T-helper 9 cell (primary cell): Measurements from ENCODE around the gene ZNF256.

Experiments used
- DNase-seq: peaks from one replicate; pipeline ENCODE4 v3.0.0-alpha.2; 2020
- total RNA-seq, 2 donors: gene quantifications; one replicate each; lab custom pipeline; 2026; lab: John Stamatoyannopoulos, UW

The ZNF256 gene
- total RNA-seq: 10.9 to 17.0 reads per million in 2 donors

- DNase-seq: peak; percentile 65
Observed at GRCh38 chr19:57947419-57948134, at the start of gene ZNF256. ZNF256 (minus strand) TSS chr19:57947706; CDS start chr19:57947474, 232 bp downstream.

- DNase-seq: no peak
Observed at GRCh38 chr19:57992841-57993240, 45.3 kb upstream of the ZNF256 start.

GRCh38 chr19:57978586-57979289 lies 31.2 kb upstream of the ZNF256 start:
- no peak for DNase-seq

- no peak for DNase-seq
Observed at GRCh38 chr19:57974434-57974833, 26.9 kb upstream of the ZNF256 start, which contains the start of gene C19orf18. C19orf18 (minus strand) TSS chr19:57974534; CDS start chr19:57974432, 102 bp downstream.

GRCh38 chr19:57964761-57965160 lies 17.3 kb upstream of the ZNF256 start:
- no peak for DNase-seq

- DNase-seq: no peak
Observed at GRCh38 chr19:57961785-57962184, 14.3 kb upstream of the ZNF256 start.

GRCh38 chr19:57954996-57955395 lies 7.5 kb upstream of the ZNF256 start:
- DNase-seq: no peak

GRCh38 chr19:57949702-57950101 lies 2.2 kb upstream of the ZNF256 start:
- DNase-seq: no peak

GRCh38 chr19:57949296-57949695 lies 1.8 kb upstream of the ZNF256 start:
- no peak for DNase-seq

GRCh38 chr19:57947088-57947418 lies 453 bp downstream of the ZNF256 start:
- no peak for DNase-seq

GRCh38 chr19:57946316-57946715 lies 1.2 kb downstream of the ZNF256 start:
- DNase-seq: no peak

- no peak for DNase-seq
Observed at GRCh38 chr19:57941593-57941992, 5.9 kb downstream of the ZNF256 start.

GRCh38 chr19:57935731-57936130 lies 11.8 kb downstream of the ZNF256 start:
- DNase-seq: no peak

GRCh38 chr19:57934820-57935665 lies 12.5 kb downstream of the ZNF256 start, which contains the start of gene ZNF418:
ZNF418 (minus strand) TSS chr19:57935402; CDS start chr19:57933822, 1,580 bp downstream.
- DNase-seq: peak; percentile 12

- DNase-seq: no peak
Observed at GRCh38 chr19:57927587-57927986, 19.9 kb downstream of the ZNF256 start.

GRCh38 chr19:57916168-57916995 lies 31.1 kb downstream of the ZNF256 start, which contains the start of gene ZNF417:
ZNF417 (minus strand) TSS chr19:57916592; CDS start chr19:57916411, 181 bp downstream.
- peak; percentile 79 for DNase-seq

- DNase-seq: no peak
Observed at GRCh38 chr19:57914531-57914930, 33.0 kb downstream of the ZNF256 start.

- DNase-seq: no peak
Observed at GRCh38 chr19:57907394-57907793, 40.1 kb downstream of the ZNF256 start.

- no peak for DNase-seq
Observed at GRCh38 chr19:57905258-57905657, 42.2 kb downstream of the ZNF256 start.

GRCh38 chr19:57903618-57904184 lies 43.8 kb downstream of the ZNF256 start:
- no peak for DNase-seq

GRCh38 chr19:57900311-57900710 lies 47.2 kb downstream of the ZNF256 start:
- DNase-seq: no peak
